ENCODE data around the gene KCNK2.

Gene KCNK2

DNA sequence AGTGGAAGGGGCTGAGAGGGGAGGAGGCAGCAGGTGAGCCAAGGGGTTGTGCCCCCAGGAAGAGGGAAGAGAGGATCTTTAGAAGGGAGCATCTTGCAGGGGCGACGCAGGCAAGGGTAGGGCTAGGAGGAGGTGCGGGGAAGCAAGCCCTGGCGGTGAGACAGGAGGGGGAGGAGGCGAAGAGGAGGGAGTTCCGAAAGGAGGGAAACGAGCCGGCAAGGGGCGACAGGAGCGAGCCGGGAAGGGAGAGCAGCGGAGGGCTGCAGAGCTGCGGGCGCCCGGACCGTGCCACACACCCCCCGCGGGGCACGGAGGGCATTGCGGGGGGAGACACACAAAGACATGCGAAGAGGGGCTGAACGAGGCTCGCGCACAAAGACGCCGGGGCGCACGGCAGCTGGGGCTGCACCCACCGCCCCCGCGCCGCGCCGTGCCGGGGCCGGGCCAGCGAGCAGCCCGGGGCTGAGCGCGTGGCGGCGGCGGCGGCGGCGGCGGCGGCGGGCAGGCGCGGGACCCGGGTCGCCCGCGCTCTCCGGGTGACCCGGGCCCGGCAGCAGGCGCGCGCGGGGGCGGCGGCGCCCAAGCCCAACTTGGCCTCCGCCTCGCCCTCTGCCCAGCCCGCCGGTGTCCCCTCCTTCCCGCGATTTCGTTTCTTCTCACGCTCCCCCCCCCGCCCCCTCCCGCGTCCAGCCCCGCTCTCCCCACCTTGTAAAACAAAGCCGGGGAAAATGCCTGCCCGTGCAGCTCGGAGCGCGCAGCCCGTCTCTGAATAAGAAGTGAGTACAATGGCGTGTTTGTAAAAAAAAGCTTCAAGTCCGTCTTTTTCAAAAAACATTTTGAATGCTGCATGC, at the start of gene KCNK2:
Gene KCNK2, plus strand, starts transcription at position 206 of the 851 bp plus-strand sequence. CDS start 649 bp downstream, outside the sequence.
- no peak for DNase-seq (ENCODE audit: low read depth)

DNA sequence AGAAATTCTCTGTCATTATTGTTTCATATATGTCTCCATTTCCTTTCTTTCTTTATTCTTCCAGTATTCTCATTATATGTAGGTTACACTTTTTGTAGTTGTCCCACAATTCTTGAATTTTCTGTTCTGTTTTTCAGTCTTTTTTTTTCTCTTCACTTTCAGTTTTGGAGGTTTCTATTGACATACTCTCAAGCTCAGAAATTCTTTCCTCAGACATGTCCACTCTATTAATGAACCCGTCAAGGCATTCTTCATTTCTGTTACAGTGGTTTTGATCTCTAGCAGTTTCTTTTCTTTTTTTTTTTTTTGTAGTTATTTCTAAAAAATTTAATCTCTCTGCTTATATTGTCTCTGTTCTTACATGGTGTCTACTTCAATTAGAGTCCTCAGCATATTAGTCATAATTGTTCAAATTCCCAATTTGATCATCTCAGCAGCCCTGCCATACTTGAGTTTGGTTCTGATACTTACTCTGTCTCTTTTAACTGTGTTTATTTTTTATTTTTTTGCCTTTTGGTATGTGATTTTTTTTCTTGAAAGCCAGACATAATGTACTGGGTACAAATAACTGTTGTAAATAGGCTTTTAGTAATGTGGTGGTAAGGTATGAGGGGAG, 49.5 kb upstream of the KCNK2 start:
- no peak for DNase-seq (ENCODE audit: low read depth)

- no peak for DNase-seq (ENCODE audit: low read depth)
Observed at GRCh38 chr1:215040190-215040589, 42.3 kb upstream of the KCNK2 start.

- no peak for DNase-seq (ENCODE audit: low read depth)
Observed at GRCh38 chr1:215043401-215043800, 39.1 kb upstream of the KCNK2 start.

DNA sequence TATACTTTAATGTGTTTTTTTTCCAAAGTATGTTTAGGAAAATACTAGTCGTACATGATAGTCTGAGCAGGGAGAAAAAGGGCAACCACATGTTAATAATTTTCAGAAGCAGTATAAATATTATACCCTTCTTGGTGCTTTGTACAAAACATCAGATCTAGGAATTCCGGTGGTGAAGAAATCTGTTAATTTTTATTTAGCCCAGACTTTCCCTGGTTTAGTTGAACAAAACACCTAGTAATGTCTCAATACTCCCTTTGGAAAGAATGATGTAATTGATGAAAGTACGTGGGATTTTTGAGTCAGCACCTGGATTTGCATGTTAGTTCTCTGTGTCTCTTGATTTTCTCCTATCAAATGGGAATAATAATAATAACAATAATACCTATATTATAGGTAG, 38.4 kb upstream of the KCNK2 start:
- DNase-seq (ENCODE audit: low read depth) = no peak

DNA sequence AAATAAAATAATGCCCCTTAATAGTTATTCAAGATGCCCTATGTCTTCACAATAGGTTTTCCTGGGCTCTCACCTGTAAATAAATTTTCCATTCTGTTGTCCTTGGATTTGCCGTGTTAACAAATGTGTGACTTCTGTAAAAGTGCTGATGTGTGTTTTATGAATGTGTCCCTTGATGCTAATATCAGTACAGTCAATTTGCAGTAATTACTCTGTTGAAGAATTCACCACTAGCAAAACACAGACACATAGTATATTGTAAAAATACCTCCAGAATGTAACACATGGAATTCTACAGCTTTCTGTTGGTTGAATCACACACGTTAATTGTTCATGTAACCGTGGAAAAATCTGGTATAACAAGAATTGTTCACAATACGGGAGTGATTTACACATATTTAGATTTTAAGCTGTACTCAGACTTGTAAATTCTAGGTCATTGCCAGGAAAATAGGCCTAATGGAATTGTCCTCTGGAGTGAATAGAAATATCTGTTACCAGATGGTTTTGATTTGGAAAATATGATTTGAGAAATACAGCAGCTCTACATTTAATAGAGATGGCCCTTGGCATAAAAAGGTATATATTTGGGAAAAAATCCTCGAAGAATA, 36.7 kb upstream of the KCNK2 start:
- no peak for DNase-seq (ENCODE audit: low read depth)

- peak; percentile 14 for DNase-seq (ENCODE audit: low read depth)
Observed at GRCh38 chr1:215052256-215053015, 30.1 kb upstream of the KCNK2 start.

DNA sequence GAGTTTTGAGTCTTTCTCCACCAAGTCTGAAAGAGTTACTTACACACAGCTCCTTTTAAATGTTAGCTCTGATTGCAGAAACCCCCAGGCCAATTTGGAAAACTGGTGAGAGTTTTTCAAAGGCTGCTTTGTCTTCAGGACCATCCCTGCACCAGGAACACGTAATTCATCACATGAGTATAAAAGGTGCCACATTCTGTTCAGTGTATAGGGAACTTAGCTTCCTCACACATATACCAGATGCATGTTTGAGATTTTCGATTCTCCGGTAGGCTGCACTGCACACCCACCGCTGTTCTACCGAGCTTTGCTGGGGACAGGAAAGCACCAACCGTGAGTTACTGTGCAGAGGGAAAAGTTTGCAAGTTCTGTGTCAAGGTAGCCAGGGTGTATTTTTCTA, 28.3 kb upstream of the KCNK2 start:
- no peak for DNase-seq (ENCODE audit: low read depth)

- DNase-seq (ENCODE audit: low read depth) = no peak
Observed at GRCh38 chr1:215055281-215055935, 27.1 kb upstream of the KCNK2 start.

- no peak for DNase-seq (ENCODE audit: low read depth)
Observed at GRCh38 chr1:215056584-215056983, 26.0 kb upstream of the KCNK2 start.

DNA sequence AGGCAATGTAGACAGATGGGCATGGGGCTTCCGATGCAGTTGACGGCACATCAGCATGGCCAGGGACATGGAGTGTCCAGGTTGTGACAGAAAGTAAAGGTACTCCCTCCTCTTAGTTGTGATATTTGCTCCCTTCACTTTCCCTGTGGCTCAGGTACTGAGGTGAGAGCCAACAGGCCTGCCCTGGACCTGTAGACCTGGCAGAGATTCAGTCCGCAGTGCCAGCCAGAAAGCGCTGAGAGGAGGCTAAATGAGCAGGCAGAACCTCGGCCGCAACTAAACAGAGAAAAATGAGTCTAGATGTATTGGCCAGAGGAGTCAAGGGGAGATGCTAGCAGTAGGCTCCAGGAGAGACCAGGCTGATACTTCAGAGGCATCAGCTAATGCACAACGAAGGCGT, 22.6 kb upstream of the KCNK2 start:
- no peak for DNase-seq (ENCODE audit: low read depth)

DNA sequence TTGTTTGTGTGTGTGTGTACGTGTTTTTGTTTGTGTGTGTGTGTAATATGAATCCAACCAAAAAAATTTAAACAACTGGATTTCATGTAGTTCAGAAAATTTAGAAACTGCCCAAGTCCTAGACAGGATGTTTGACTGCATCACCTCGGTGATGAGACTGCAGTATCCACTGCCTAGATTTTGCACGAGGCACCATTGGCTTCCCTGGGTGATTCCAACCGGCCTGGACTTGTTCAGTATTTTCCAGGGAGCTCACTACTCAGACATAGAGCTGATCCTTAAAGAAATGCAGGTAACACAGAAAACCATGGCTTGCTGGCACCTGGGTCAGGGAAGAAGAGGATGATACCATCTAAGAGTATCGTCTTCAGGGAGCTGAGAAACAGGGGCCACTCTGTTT, 18.2 kb upstream of the KCNK2 start:
- no peak for DNase-seq (ENCODE audit: low read depth)

DNA sequence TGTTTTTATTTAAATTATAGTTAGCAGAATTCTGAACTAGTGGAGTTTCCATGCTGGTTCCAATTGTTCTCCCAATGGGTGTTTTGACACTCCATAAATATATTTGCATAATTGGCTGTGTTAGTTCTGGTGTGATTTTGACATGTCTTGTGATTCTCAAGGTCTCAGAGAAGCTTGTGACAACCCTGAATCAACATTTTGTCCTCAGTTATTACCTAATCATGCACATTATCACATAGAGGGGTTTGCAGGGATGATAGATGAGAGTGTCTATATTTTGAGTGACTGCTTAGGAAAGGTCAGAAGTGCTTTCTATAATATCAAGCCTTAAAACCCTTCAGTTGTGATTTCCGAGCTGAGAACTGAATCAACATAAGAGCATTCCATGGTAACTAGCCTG, 11.5 kb upstream of the KCNK2 start:
- no peak for DNase-seq (ENCODE audit: low read depth)

- DNase-seq (ENCODE audit: low read depth) = no peak
Observed at GRCh38 chr1:215076322-215076721, 6.2 kb upstream of the KCNK2 start.

GRCh38 chr1:215079456-215079855, 3.1 kb upstream of the KCNK2 start:
- no peak for DNase-seq (ENCODE audit: low read depth)

DNA sequence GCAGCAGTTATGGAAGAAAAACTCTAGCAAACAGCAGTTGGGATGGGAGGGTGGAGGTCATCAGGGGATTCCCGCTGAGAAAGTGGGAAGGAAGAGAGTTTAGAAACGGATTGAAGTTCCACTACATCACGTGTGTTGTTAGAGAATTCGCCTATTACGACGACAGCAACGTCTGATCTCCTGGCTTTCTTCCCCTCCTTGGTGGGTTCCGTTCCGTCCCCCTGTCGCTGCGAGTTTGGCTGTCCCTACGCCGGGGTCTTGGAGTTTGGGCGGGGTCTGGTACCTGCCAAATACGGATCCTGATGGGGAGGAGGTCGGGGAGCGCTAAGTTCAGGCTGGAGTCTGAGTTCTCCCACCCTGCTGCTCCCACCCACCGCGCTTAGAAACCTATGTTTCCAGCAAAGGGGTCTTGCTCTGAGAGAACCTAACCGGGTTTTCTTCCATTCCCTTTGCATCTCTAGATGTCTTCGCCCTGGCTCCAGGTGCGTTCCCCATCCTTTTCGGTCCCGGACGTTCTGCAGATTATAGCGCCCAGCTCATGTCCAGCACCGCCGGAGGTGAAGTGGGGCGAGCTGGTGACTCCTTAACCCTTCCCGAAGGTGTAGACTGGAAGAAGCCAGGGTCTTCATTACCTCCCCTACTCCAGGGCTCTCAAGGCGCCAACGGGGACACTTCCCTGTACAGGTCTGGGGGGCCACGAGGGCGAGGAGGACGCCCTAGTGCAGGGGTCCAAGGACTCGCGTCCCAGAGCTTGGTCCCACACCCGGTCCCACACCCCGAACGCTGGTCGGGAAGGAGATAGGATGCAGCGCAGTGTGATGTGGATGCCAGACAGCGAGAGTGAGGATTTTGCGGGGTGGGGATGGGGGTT, 641 bp upstream of the KCNK2 start:
- no peak for DNase-seq (ENCODE audit: low read depth)

GRCh38 chr1:215083383-215083961, 935 bp downstream of the KCNK2 start:
- no peak for DNase-seq (ENCODE audit: low read depth)

GRCh38 chr1:215084621-215085020, 2.1 kb downstream of the KCNK2 start:
- DNase-seq (ENCODE audit: low read depth) = no peak

DNA sequence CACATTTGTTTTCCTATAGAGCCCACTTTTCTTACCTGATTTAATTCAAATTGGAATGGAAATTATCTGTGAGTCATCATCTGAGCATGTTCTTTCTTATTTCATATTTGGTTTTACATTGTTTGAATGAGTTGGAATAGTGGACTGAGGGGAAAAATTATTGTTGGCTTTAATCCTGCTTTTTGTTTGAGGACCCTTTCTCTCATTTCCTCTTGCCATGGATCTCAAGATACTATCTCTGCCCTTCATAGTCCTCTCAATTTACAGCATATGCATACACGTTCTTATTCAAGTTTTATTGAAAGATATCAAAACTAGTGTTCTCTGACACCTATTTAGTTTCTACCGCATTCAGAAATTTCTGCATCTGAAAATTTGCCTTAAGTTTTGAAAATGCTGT, 5.1 kb downstream of the KCNK2 start:
- no peak for DNase-seq (ENCODE audit: low read depth)

GRCh38 chr1:215094381-215094780, 11.8 kb downstream of the KCNK2 start:
- DNase-seq (ENCODE audit: low read depth) = no peak

GRCh38 chr1:215095524-215095923, 13.0 kb downstream of the KCNK2 start:
- no peak for DNase-seq (ENCODE audit: low read depth)

All from HS-5 (cell line).